Measurements from ENCODE around the gene STXBP3.

DNA sequence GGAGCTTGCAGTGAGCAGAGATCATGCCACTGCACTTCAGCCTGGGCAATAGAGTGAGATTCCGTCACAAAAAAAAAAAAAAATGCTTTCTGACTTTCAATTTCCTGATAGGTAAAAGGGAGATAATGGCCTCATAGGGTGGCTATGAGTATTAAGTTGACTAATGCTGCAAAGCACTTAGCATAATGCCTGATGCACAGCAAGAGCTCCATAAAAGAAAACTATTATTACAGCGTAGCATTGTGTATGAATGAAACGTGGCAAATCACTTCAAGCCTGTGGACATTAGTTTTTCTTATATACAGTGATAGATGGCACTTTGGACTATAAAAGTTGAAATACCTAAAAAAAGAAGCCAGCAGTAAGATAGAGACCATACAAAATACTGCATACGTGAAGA lies 17.0 kb upstream of the STXBP3 start:
- TF ChIP-seq HDAC2 (IDR thresholded peaks at IDR 0.05) (no peak), SMC3 (IDR thresholded peaks at IDR 0.05) (no peak), ZNF302 (CRISPR knock-in tag; IDR thresholded peaks at IDR 0.05) (no peak), NPAS2 (CRISPR knock-in tag; IDR thresholded peaks at IDR 0.05; ENCODE audit: borderline replicate concordance) (no peak), CEBPB (IDR thresholded peaks at IDR 0.05) (no peak), MYC (IDR thresholded peaks at IDR 0.05; ENCODE audit: borderline replicate concordance, low read length) (no peak), MAZ (IDR thresholded peaks at IDR 0.05; ENCODE audit: borderline replicate concordance, low read depth, low read length) (no peak), HOXA7 (CRISPR knock-in tag; IDR thresholded peaks at IDR 0.05) (no peak), POLR2A (IDR thresholded peaks at IDR 0.05; ENCODE audit: low read length) (no peak), RFX5 (IDR thresholded peaks at IDR 0.05) (no peak), CHD2 (IDR thresholded peaks at IDR 0.05; ENCODE audit: low read length, partially characterized antibody) (no peak), CBX2 (IDR thresholded peaks at IDR 0.05; ENCODE audit: borderline replicate concordance, low read depth) (no peak)
- TF ChIP-seq, protein P1, sequence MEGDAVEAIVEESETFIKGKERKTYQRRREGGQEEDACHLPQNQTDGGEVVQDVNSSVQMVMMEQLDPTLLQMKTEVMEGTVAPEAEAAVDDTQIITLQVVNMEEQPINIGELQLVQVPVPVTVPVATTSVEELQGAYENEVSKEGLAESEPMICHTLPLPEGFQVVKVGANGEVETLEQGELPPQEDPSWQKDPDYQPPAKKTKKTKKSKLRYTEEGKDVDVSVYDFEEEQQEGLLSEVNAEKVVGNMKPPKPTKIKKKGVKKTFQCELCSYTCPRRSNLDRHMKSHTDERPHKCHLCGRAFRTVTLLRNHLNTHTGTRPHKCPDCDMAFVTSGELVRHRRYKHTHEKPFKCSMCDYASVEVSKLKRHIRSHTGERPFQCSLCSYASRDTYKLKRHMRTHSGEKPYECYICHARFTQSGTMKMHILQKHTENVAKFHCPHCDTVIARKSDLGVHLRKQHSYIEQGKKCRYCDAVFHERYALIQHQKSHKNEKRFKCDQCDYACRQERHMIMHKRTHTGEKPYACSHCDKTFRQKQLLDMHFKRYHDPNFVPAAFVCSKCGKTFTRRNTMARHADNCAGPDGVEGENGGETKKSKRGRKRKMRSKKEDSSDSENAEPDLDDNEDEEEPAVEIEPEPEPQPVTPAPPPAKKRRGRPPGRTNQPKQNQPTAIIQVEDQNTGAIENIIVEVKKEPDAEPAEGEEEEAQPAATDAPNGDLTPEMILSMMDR (IDR thresholded peaks at IDR 0.05) = no peak
